H9 (cell line): ENCODE results near the gene SOX18. TPM values are rescaled to one million over a fixed set of nuclear protein-coding genes. Genes with fewer than 3 reads are reported as not detected.

Source experiments
- DNase-seq: peaks from one replicate; pipeline ENCODE4 v3.0.0-alpha.2; 2017
- H2AFZ ChIP-seq: one replicate; pipeline ENCODE4 v1.6.1; 2013; ENCODE audit warnings: mild to moderate bottlenecking, low read length, control low read depth, moderate library complexity
- H2AK5ac ChIP-seq: 2 replicates; pipeline ENCODE4 v1.6.1; 2013; ENCODE audit warnings: low read length, control low read depth, mixed read lengths; ENCODE audit not compliant: insufficient read length
- H2BK120ac ChIP-seq: one replicate; pipeline ENCODE4 v1.6.1; 2013; ENCODE audit warnings: low read depth, mild to moderate bottlenecking, low read length, control low read depth, inconsistent platforms; ENCODE audit not compliant: poor library complexity, severe bottlenecking
- H2BK12ac ChIP-seq: 2 replicates; pipeline ENCODE4 v1.6.1; 2013; ENCODE audit warnings: low read length, control low read depth, mixed read lengths, low read depth; ENCODE audit not compliant: insufficient read length
- H2BK15ac ChIP-seq: 2 replicates; pipeline ENCODE4 v1.6.1; 2013; ENCODE audit warnings: low read depth, low read length, control low read depth
- H2BK20ac ChIP-seq: one replicate; pipeline ENCODE4 v1.6.1; 2013; ENCODE audit warnings: low read depth, mild to moderate bottlenecking, low read length, control low read depth, inconsistent platforms; ENCODE audit not compliant: poor library complexity, severe bottlenecking
- H2BK5ac ChIP-seq: 2 replicates; pipeline ENCODE4 v1.6.1; 2013; ENCODE audit warnings: low read length, control low read depth, mixed read lengths; ENCODE audit not compliant: insufficient read length
- H3K14ac ChIP-seq: 2 replicates; pipeline ENCODE4 v1.6.1; 2013; ENCODE audit warnings: low read length, control low read depth; ENCODE audit not compliant: insufficient read depth
- H3K18ac ChIP-seq: 2 replicates; pipeline ENCODE4 v1.6.1; 2013; ENCODE audit warnings: low read depth, mild to moderate bottlenecking, mixed read lengths, low read length, control low read depth; ENCODE audit not compliant: insufficient read length
- H3K23ac ChIP-seq: 2 replicates; pipeline ENCODE4 v1.6.1; 2013; ENCODE audit warnings: low read length, control low read depth, mixed read lengths, low read depth; ENCODE audit not compliant: insufficient read length
- H3K23me2 ChIP-seq: 2 replicates; pipeline ENCODE4 v1.6.1; 2013; ENCODE audit warnings: low read depth, mild to moderate bottlenecking, mixed read lengths, low read length, control low read depth; ENCODE audit not compliant: insufficient read length, poor library complexity, severe bottlenecking
- H3K27ac ChIP-seq: 2 replicates; pipeline ENCODE4 v1.5.1; 2013; ENCODE audit warnings: low read length, control low read depth, mixed read lengths, low read depth; ENCODE audit not compliant: insufficient read length
- H3K27me3 ChIP-seq: 2 replicates; pipeline ENCODE4 v1.6.1; 2013; ENCODE audit warnings: low read length, control low read depth, inconsistent platforms; ENCODE audit not compliant: insufficient read depth
- H3K4ac ChIP-seq: 2 replicates; pipeline ENCODE4 v1.6.1; 2013; ENCODE audit warnings: low read depth, mild to moderate bottlenecking, control low read depth, inconsistent platforms, low read length, moderate library complexity
- H3K4me1 ChIP-seq: 2 replicates; pipeline ENCODE4 v1.6.1; 2013; ENCODE audit warnings: low read length, control low read depth, inconsistent platforms; ENCODE audit not compliant: insufficient read depth
- H3K4me2 ChIP-seq: 2 replicates; pipeline ENCODE4 v1.6.1; 2013; ENCODE audit warnings: low read length, control low read depth, mixed read lengths; ENCODE audit not compliant: insufficient read length, insufficient read depth
- H3K56ac ChIP-seq: 2 replicates; pipeline ENCODE4 v1.6.1; 2013; ENCODE audit warnings: low read depth, mild to moderate bottlenecking, mixed read lengths, low read length, control low read depth; ENCODE audit not compliant: insufficient read length
- H3K79me1 ChIP-seq: 2 replicates; pipeline ENCODE4 v1.6.1; 2013; ENCODE audit warnings: low read depth, mild to moderate bottlenecking, moderate library complexity, low read length, control low read depth, inconsistent platforms; ENCODE audit not compliant: insufficient read depth, poor library complexity, severe bottlenecking
- H3K79me2 ChIP-seq: 2 replicates; pipeline ENCODE4 v1.6.1; 2013; ENCODE audit warnings: low read length, control low read depth, inconsistent platforms; ENCODE audit not compliant: insufficient read depth
- H3K9ac ChIP-seq: 2 replicates; pipeline ENCODE4 v1.6.1; 2013; ENCODE audit warnings: low read length, control low read depth, mixed read lengths; ENCODE audit not compliant: insufficient read length; ENCODE audit errors: extremely low read depth
- H3K9me3 ChIP-seq: one replicate; pipeline ENCODE4 v1.6.1; 2013; ENCODE audit warnings: low read depth, low read length, inconsistent platforms; ENCODE audit not compliant: control insufficient read depth
- H3T11ph ChIP-seq: one replicate; pipeline ENCODE4 v1.6.1; 2013; ENCODE audit warnings: mild to moderate bottlenecking, low read length, control low read depth, inconsistent platforms
- H4K20me1 ChIP-seq: one replicate; pipeline ENCODE4 v1.6.1; 2013; ENCODE audit not compliant: control insufficient read depth, insufficient read length, insufficient read depth
- H4K5ac ChIP-seq: 2 replicates; pipeline ENCODE4 v1.6.1; 2013; ENCODE audit warnings: low read depth, mild to moderate bottlenecking, mixed read lengths, low read length, control low read depth; ENCODE audit not compliant: insufficient read length
- H4K8ac ChIP-seq: replicated peaks from 2 replicates; pipeline ENCODE4 v1.6.1; 2013; ENCODE audit warnings: low read length, control low read depth, mixed read lengths, low read depth; ENCODE audit not compliant: insufficient read length
- H4K91ac ChIP-seq: 2 replicates; pipeline ENCODE4 v1.6.1; 2013; ENCODE audit warnings: low read depth, mild to moderate bottlenecking, moderate library complexity, mixed read lengths, low read length, control low read depth; ENCODE audit not compliant: insufficient read length
- H3K27ac Mint-ChIP-seq, 3 experiments: 2 replicates in 2 of 3; 3 replicates in 1 of 3; pipeline ENCODE4 v1.8.0; 2020 to 2021; ENCODE audit warnings: mixed read lengths in 3 of 3, mild to moderate bottlenecking in 1 of 3, moderate library complexity in 1 of 3
- H3K27me3 Mint-ChIP-seq: 2 replicates; pipeline ENCODE4 v1.8.0; 2021; ENCODE audit warnings: low read depth, mild to moderate bottlenecking, moderate library complexity, mixed read lengths
- H3K36me3 Mint-ChIP-seq, 3 experiments: 2 replicates in 2 of 3; 3 replicates in 1 of 3; pipeline ENCODE4 v1.8.0; 2020 to 2021; ENCODE audit warnings: low read depth in 3 of 3, mixed read lengths in 3 of 3; ENCODE audit not compliant: insufficient read depth in 1 of 3
- H3K4me1 Mint-ChIP-seq, 2 experiments: 2 replicates each; pipeline ENCODE4 v1.8.0; 2020; ENCODE audit warnings: mixed read lengths in 2 of 2
- H3K4me3 Mint-ChIP-seq, 2 experiments: 2 replicates in 1 of 2; 3 replicates in 1 of 2; pipeline ENCODE4 v1.8.0; 2020 to 2021; ENCODE audit warnings: mild to moderate bottlenecking in 2 of 2, mixed read lengths in 2 of 2, moderate library complexity in 1 of 2
- H3K9me3 Mint-ChIP-seq, 2 experiments: 2 replicates in 1 of 2; 3 replicates in 1 of 2; pipeline ENCODE4 v1.8.0; 2020; ENCODE audit warnings: mild to moderate bottlenecking in 2 of 2, mixed read lengths in 2 of 2, moderate library complexity in 1 of 2
- CTCF ChIP-seq: fragments of 200-600 bp; sonication (generic); conservative IDR thresholded peaks from 3 replicates; pipeline ENCODE4 v1.8.0; 2021; ENCODE audit warnings: antibody characterized with exemption, mild to moderate bottlenecking
- WGBS: extraction: QIAGEN DNeasy Blood & Tissue Kit; methylation state at CpG from one replicate; pipeline ENCODE4 v1.1.7; 2013; ENCODE audit warnings: missing lambda C conversion rate, low lambda C conversion rate, mixed read lengths; ENCODE audit not compliant: insufficient read length; ENCODE audit errors: extremely low coverage; 5-methylcytosine and 5-hydroxymethylcytosine counted together
- total RNA-seq: library from RNA; stranded (reverse); gene quantifications from 2 replicates; pipeline ENCODE4 v1.2.1, GENCODE V29; 2021

Gene SOX18
- total RNA-seq, 1 experiment from 2014 or later = 2.0 TPM

DNA sequence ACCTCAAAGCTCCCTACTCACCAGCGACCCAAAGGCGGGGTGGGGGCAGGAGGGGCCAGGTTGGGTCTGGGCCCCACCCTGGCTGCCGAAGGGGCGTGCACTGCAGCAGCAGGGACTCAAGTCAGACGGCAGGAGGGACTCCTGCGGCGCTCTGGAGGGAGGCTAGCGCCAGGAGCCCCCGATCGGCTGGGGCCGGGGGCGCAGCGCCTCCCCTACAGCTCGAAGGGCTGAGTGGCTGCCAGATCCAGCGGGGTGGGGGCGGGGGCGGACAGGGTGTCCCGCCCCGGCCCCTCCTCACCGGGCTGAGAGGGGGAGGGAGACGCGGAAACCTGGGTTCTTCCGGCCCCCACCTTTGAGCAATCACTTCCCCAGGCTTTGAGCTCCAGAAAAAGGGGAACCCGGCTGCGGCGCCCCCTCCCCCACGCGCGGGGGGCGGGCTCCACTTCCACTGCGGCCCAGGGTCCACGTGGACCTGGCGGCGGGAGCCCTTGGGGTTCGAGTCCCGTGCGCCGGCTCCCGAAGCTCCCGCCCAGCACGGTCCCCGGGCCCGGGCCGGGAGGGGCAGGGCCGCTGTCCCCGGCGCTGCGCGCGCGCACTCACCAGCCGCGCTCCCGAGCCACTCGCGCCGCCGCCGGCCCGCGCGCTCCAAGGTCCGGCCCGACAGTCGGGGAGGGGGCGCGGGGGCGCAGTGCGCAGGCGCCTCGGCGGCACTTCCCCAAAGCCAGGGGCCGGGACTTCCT lies 30.0 kb upstream of the SOX18 start, which contains the start of gene RGS19:
TSS of gene RGS19 (minus strand) at position 246 of the 740 bp plus-strand sequence. CDS start 2,632 bp downstream, outside the sequence.
- H2BK20ac ChIP-seq = no peak within 1 kb of the TSS
- H2BK12ac ChIP-seq = no peak within 1 kb of the TSS
- no peaks in the 10 kb centered on the region for H4K20me1 ChIP-seq
- H3K79me1 ChIP-seq = no peaks in the 10 kb centered on the region
- peak; percentile 68 for DNase-seq
- Mint-ChIP-seq H3K36me3 (no peaks in the 10 kb centered on the region; a peak in 1 of 7 replicates), H3K27ac (no peak within 1 kb of the TSS; a peak in 1 of 7 replicates), H3K4me1 (peaks cover 32 to 40% of the 10 kb centered on the region in 2 experiments), H3K9me3 (peaks cover 0 to 2% of the 10 kb centered on the region in 2 experiments; a peak in 1 of 5 replicates), H3K27me3 (peaks cover 35% of the 10 kb centered on the region), H3K4me3 (peak within 1 kb of the TSS; percentile 67 to 85)
- peaks cover 20% of the 10 kb centered on the region for H3K23me2 ChIP-seq
- H4K8ac ChIP-seq = no peak within 1 kb of the TSS
- H4K91ac ChIP-seq = no peak within 1 kb of the TSS
- TF ChIP-seq CTCF = no peak
- no CpG with 5 or more reads among the region's 73 CpGs for WGBS
- H3K23ac ChIP-seq = no peak within 1 kb of the TSS
- H3T11ph ChIP-seq = no peak within 1 kb of the TSS
- H3K9ac ChIP-seq = no peak within 1 kb of the TSS
- no peak within 1 kb of the TSS for H2BK120ac ChIP-seq
- H4K5ac ChIP-seq = no peak within 1 kb of the TSS
- no peak within 1 kb of the TSS for H2BK5ac ChIP-seq
- peaks cover 4% of the 10 kb centered on the region; the same call in 1 of the 2 replicates for H3K27me3 ChIP-seq
- H3K4me2 ChIP-seq = peak within 1 kb of the TSS; percentile 62
- H3K79me2 ChIP-seq = no peaks in the 10 kb centered on the region
- H3K9me3 ChIP-seq = no peaks in the 10 kb centered on the region
- H3K14ac ChIP-seq = no peak within 1 kb of the TSS
- H3K56ac ChIP-seq = no peak within 1 kb of the TSS
- no peaks in the 10 kb centered on the region; the same call in 1 of the 2 replicates for H3K4me1 ChIP-seq
- no peak within 1 kb of the TSS for H3K27ac ChIP-seq
- H3K4ac ChIP-seq = no peak within 1 kb of the TSS
- H3K18ac ChIP-seq = no peak within 1 kb of the TSS
- H2AK5ac ChIP-seq = no peak within 1 kb of the TSS
- H2BK15ac ChIP-seq = no peak within 1 kb of the TSS
- no peak within 1 kb of the TSS for H2AFZ ChIP-seq
